ENCODE results near the gene CIART.
"Not testable (repeated sequence)": the region's sequence is repeated elsewhere in the genome, so short reads cannot be mapped to it uniquely, and the experiment has no call there.

CIART gene

GRCh38 chr1:150281758-150282557 is at the start of gene CIART:
Gene CIART (plus strand): TSS chr1:150282554. CDS start chr1:150283268, 714 bp downstream.
- peak; percentile 95 for DNase-seq (ENCODE audit: low spot score)

- DNase-seq (ENCODE audit: low spot score): not testable (repeated sequence)
Measured at GRCh38 chr1:150232921-150233320, 49.4 kb upstream of the CIART start.

DNA sequence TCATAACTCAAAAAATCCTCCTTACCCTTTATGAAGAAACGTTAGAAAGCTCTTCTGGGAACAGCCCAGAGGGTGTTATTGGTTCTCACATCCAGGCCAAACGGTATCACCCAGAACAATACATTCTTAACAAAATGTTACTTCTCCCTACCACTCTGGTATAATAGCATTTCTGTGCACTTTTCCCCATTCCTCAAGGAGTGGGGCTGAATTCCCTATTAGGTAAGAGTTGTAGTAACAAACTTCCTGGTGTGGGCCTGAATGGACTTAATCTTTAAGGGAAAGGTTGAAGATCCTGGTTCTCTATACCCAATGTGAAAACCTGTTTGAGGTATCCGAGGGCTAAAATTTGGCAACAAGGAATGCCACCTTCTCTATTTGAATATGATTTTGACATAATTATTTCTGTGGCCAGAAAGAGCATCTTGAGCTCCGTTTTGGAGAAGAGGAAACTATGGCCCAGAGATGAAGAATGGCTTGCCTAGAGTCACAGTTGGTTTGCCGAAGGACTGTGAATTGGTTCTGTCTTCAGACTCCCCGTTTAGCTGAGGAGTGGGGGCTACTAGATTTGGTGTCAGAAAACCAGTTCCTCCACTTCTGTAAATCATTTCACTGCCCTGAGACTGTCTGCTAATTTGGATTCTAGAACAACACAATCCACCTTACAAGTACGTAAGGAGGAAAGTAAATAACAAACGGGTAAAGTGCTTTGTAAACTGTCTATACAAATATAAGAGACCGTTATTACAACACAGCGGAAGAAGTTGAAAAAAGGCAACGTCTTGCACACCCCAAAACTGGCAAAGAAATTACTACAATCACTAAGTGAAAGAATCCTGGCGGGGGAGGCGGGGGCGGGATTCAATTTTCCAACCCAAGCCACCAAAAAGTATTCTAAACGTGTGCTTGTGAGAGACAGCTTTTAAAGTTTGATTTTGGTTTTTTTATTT is 48.7 kb upstream of the CIART start:
- DNase-seq (ENCODE audit: low spot score): peak; percentile 21

GRCh38 chr1:150234309-150234565 is 48.1 kb upstream of the CIART start:
- no peak for DNase-seq (ENCODE audit: low spot score)

DNA sequence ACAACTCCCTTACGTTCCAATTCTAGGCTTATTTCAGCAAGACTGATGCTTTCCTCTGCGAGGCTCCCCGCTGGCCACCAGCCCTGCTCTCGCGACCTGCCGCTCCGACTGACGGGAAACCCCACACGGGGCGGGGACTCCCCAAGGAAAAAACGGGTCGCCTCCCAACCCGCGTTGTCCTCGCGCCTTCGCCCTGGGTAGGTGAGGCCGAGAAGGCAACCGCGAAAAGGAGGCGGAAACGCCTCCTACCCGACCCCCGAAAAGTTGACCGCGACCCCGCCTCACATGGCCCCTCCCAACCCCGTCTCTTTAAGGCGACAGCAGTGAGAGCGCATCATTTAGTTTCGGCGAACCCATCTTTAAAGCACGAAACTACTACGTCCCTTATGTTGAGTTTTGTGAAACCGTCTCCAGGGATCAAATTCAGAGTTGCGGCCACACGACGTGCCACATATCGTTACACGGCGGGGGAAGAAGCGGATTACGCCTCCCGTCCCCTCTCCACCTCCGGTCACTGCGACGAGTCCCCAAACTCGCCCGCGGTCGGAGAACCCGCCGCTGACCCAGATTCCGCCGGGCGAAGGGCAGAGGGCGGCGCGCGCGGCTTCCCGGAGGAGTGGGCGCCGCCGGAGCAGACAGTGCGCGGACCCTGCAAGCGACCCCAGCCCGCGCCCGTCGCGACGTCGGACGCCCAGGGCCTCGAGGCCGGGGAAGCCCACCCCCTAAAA is 47.6 kb upstream of the CIART start:
- peak; percentile 85 for DNase-seq (ENCODE audit: low spot score)

GRCh38 chr1:150235294-150235851 is 47.0 kb upstream of the CIART start:
- peak; percentile 30 for DNase-seq (ENCODE audit: low spot score)

DNA sequence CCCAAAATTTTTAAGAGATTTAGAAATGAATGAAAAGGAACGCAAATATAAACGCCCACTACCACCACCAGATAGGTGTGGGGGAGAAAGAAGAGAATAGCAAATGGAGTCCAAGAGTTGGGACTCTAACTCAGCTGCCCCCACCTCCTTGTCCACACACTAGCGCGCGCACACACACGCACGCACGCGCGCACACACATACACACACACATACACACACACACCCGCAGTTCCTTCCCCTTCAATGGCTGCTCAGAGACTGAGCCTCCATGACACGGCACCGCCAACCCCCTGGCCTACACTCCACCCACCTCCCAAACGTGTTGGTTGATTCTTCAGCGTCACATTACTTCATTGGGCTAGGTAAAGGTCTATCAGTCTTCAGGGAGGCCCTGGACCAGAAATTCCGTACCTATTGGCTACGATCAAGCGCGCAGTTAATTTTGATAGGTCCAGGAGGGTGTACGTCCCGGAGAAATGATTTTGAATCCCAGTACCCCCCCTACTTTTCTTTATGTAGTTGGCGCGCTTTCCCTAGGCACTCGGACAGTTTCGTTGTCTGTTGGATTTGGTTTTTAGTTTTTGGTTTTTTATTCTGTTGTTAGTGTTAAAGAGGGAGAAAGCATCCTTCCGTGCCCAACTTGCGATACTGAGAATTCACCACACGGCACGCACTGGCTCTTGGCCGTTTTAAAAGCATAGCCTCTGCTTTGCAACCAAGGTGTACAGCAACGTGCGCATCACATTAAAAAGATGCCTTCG is 46.3 kb upstream of the CIART start, which contains the start of gene ANP32E:
ANP32E (minus strand) TSS at position 261 of the 762 bp plus-strand sequence. CDS start 326 bp downstream, outside the sequence.
- DNase-seq (ENCODE audit: low spot score): peak; percentile 97

DNA sequence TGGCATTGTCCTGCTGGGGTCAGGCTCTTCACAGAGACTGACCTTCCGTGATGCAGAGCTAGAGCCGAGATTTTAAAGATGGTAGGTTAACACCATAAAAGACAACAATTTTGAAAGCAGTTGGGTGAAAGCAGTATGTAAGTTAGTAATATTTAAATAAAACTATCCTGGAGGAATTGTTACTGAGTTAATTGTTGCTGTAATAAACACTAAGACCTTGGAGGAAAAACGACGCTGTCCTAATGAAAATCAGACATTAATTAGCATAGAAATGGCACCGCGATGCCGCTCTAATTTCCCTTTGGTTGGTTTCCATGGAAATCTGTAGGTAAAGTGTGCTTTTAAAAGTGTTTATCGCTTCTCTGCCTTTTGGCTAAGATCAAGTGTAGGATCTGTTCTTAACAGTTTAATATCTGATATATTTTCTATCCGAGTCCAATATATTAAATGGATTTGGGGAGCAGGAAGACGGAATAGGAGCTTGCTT is 45.7 kb upstream of the CIART start:
- DNase-seq (ENCODE audit: low spot score): no peak

GRCh38 chr1:150237176-150237575 is 45.2 kb upstream of the CIART start:
- DNase-seq (ENCODE audit: low spot score): not testable (repeated sequence)

DNA sequence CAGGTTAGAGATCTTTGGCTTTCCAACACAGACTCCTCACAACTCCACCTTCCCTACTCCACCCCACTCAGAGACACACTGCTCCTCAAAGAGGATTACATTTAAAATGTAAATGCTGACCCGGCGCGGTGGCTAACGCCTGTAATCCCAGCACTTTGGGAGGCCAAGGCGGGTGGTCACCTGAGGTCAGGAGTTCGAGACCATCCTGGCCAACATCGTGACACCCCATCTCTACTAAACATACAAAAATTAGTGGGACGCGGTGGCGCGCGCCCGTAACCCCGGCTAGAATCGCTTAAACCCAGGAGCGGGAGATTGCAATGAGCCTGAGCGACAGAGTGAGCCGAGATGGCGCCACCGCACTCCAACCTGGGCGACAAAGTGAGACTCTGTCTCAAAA is 44.6 kb upstream of the CIART start:
- DNase-seq (ENCODE audit: low spot score): no peak

GRCh38 chr1:150243003-150243402 is 39.4 kb upstream of the CIART start:
- DNase-seq (ENCODE audit: low spot score): no peak

DNA sequence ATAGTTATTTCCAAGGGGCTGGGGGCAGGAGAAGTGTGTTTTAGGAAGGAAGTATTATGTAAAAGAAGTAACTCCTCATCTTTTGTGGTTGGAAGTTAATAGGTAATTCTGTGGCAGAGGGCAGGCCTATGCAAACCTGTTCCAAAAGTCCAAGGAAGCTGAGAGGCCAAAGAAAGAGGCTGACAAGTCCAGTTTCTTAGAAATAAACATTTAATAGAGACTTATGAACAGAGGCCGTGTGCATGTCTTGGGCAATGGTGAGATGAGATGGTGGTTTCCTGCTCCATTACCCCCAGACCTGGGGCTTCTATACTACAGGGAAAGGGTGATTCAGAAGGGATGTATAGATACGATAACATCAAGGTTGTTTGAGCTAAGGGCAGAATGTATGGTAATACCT is 32.4 kb upstream of the CIART start:
- no peak for DNase-seq (ENCODE audit: low spot score)

GRCh38 chr1:150256198-150256553 is 26.2 kb upstream of the CIART start:
- no peak for DNase-seq (ENCODE audit: low spot score)

GRCh38 chr1:150256554-150257341 is 25.6 kb upstream of the CIART start:
- DNase-seq (ENCODE audit: low spot score): peak; percentile 39

DNA sequence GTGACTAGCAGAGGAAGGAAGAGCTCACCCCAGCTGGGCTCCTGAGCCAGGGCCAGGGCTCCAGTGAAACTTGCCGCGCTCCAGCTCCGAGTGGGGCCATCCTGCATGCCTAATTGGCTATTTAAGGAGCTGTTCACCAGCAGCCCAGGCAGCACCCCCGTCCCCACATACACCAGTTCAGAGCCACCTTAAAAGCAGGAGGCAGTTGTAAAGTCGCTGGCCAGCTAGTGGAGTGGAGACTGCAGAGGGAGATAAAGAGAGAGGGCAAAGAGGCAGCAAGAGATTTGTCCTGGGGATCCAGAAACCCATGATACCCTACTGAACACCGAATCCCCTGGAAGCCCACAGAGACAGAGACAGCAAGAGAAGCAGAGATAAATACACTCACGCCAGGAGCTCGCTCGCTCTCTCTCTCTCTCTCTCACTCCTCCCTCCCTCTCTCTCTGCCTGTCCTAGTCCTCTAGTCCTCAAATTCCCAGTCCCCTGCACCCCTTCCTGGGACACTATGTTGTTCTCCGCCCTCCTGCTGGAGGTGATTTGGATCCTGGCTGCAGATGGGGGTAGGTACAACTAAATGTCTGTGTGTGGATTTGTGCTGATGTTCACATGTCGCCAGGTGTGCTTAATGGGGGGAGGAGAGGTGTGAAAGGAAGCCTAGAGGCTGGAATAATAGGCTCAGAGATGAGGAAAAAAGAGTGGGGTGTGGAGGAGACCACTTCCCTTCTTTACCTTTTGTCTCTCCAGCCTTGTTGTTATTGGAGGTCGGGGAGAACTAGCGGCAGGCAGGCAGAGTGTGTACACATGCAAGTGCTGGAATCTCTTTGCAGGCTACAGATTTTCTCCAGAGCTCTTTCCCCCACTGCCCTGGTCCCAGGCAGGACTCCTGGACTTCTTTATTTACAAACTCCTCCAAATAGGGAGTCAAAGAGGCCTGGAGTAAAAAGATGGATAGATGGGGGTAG is 24.4 kb upstream of the CIART start, which contains the start of gene CA14:
CA14 (plus strand) TSS at position 151 of the 962 bp plus-strand sequence; CDS start at position 506, 355 bp downstream.
- no peak for DNase-seq (ENCODE audit: low spot score)

DNA sequence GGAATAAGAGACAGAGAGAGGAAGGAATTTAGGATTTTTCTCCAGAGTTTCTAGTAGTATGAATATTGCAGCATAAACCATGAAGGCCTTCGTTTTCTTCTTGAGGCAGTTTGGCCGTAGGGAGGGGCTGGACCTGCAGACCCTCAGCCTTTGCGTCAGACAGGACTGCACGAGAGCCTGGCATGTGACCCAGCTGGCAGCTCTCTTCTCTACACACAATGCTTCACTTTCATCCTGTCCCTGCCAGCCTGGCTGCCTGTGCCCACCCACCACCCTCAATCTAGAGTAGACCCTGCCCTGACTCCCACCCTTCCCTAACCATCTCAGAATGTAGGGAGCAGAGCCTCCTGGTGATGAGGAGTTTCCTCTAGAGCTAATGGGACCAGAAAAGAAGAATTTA is 23.1 kb upstream of the CIART start:
- DNase-seq (ENCODE audit: low spot score): no peak

DNA sequence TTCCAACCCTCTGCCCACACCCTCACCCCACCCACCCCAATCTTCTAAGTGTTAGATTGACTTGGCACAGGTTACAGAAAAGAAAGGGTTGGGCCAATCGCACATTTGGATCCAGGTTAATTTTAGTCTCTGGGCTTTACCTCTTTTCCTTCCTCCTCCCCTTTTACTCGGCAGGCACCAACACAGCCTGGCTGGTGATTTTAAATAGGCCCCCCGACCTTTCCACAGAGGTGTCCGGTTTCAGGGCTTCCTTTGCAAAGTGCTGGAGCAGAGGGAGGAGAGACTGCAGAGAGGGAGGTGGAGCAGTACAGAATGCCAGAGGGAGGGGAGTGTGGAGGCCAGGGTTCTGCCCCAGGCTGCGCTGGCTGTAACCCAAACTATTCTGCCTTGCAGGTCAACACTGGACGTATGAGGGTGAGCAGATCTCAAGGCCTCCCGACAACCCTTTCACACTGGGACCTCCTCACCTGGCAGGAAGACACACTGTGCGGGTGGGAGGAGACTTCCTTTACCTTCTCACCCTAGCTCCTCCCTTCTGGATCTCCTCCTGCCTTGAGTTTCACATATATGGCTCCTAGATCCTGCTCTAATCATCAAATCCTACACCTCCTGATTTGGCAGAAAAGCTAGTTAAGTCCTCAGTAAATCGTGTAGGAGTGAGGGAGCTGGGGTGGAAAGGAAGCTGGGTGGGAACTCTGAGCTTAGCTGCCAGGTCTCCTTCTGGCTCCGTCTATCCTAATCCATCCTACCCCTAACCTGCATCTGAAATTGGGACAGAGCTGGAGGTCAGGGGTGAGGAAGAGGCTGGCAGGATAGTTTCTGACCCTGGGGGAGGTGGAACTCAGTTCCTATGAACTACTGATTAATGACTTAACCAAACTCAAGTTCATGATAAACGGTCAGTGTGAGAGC is 22.3 kb upstream of the CIART start:
- no peak for DNase-seq (ENCODE audit: low spot score)

- no peak for DNase-seq (ENCODE audit: low spot score)
Measured at GRCh38 chr1:150261367-150261766, 21.0 kb upstream of the CIART start.

All from AG20443 (cell line).